NT2/D1 (cell line): ENCODE data around the gene NPBWR2.

Experiments used
- DNase-seq: peaks from one replicate; pipeline ENCODE4 v3.0.0-alpha.2; 2011; ENCODE audit warnings: low read depth, low spot score
- H3K27me3 ChIP-seq: 2 replicates; pipeline ENCODE4 v1.6.0; 2011; ENCODE audit warnings: mild to moderate bottlenecking; ENCODE audit not compliant: insufficient read length, insufficient read depth
- H3K36me3 ChIP-seq: 2 replicates; pipeline ENCODE4 v1.6.1; 2011; ENCODE audit warnings: mild to moderate bottlenecking, low read length, mixed read lengths; ENCODE audit not compliant: insufficient read depth, insufficient read length
- H3K4me1 ChIP-seq: 2 replicates; pipeline ENCODE4 v1.5.1; 2011; ENCODE audit not compliant: insufficient read depth, insufficient read length
- H3K4me3 ChIP-seq: 2 replicates; pipeline ENCODE4 v1.5.1; 2011; ENCODE audit warnings: low read depth; ENCODE audit not compliant: insufficient read length
- H3K9ac ChIP-seq: 2 replicates; pipeline ENCODE4 v1.6.0; 2011; ENCODE audit warnings: low read depth; ENCODE audit not compliant: insufficient read length
- H3K9me3 ChIP-seq: 2 replicates; pipeline ENCODE4 v1.5.1; 2011; ENCODE audit warnings: mild to moderate bottlenecking, low read length; ENCODE audit not compliant: insufficient read depth
- SUZ12 ChIP-seq: IDR thresholded peaks from 2 replicates; pipeline ENCODE4 v1.6.1; 2011; ENCODE audit not compliant: insufficient read length, insufficient read depth; ENCODE audit errors: extremely low read depth
- YY1 ChIP-seq: IDR thresholded peaks from 2 replicates; pipeline ENCODE4 v1.6.1; 2011; ENCODE audit not compliant: insufficient read length, insufficient read depth
- ZNF274 ChIP-seq: IDR thresholded peaks from 2 replicates; pipeline ENCODE4 v1.6.1; 2011; ENCODE audit warnings: mild to moderate bottlenecking, low read depth, low read length

The NPBWR2 gene

GRCh38 chr20:64057628-64058498, 49.5 kb downstream of the NPBWR2 start:
- Histone ChIP-seq H3K4me1 (peaks cover 48% of the 10 kb centered on the region), H3K9ac (peak overlapping the region; percentile 38), H3K27me3 (no peaks in the 10 kb centered on the region), H3K4me3 (no peak overlapping the region), H3K36me3 (no peaks in the 10 kb centered on the region), H3K9me3 (no peaks in the 10 kb centered on the region)
- TF ChIP-seq ZNF274 = no peak
- TF ChIP-seq YY1 = no peak
- no peak for TF ChIP-seq SUZ12
- peak; percentile 68 for DNase-seq

GRCh38 chr20:64056889-64057627, 50.3 kb downstream of the NPBWR2 start:
- Histone ChIP-seq H3K4me1 (peaks cover 46% of the 10 kb centered on the region), H3K9me3 (no peaks in the 10 kb centered on the region), H3K27me3 (no peaks in the 10 kb centered on the region), H3K36me3 (no peaks in the 10 kb centered on the region), H3K4me3 (no peak overlapping the region), H3K9ac (peak overlapping the region; percentile 44)
- DNase-seq = no peak
- TF ChIP-seq ZNF274 (no peak), SUZ12 (no peak), YY1 (no peak)

- Histone ChIP-seq H3K9ac (peak overlapping the region; percentile 38), H3K4me3 (no peak overlapping the region), H3K36me3 (no peaks in the 10 kb centered on the region), H3K9me3 (no peaks in the 10 kb centered on the region), H3K4me1 (peaks cover 44% of the 10 kb centered on the region), H3K27me3 (no peaks in the 10 kb centered on the region)
- DNase-seq = no peak
- no peak for TF ChIP-seq SUZ12
- no peak for TF ChIP-seq YY1
- no peak for TF ChIP-seq ZNF274
These were observed 50.8 kb downstream of the NPBWR2 start for GRCh38 chr20:64056639-64056888.

- Histone ChIP-seq H3K36me3 (no peaks in the 10 kb centered on the region), H3K9me3 (no peaks in the 10 kb centered on the region), H3K27me3 (no peaks in the 10 kb centered on the region), H3K4me1 (peaks cover 47% of the 10 kb centered on the region), H3K4me3 (no peak overlapping the region), H3K9ac (peak overlapping the region; percentile 38)
- DNase-seq = no peak
- no peak for TF ChIP-seq YY1
These were observed 51.3 kb downstream of the NPBWR2 start for GRCh38 chr20:64055893-64056638.

GRCh38 chr20:64055396-64055892, 51.9 kb downstream of the NPBWR2 start:
- Histone ChIP-seq H3K36me3 (no peaks in the 10 kb centered on the region), H3K9me3 (no peaks in the 10 kb centered on the region), H3K4me1 (peaks cover 49% of the 10 kb centered on the region), H3K9ac (peak overlapping the region; percentile 7), H3K27me3 (peaks cover under 1% of the 10 kb centered on the region), H3K4me3 (no peak overlapping the region)
- no peak for DNase-seq
- no peak for TF ChIP-seq SUZ12
- TF ChIP-seq YY1 = no peak
- TF ChIP-seq ZNF274 = no peak

GRCh38 chr20:64053841-64054661, 53.3 kb downstream of the NPBWR2 start:
- H3K4me3 ChIP-seq = no peak overlapping the region
- TF ChIP-seq ZNF274 = no peak
- no peak for TF ChIP-seq YY1
- peaks cover 51% of the 10 kb centered on the region for H3K4me1 ChIP-seq
- no peaks in the 10 kb centered on the region for H3K36me3 ChIP-seq
- peak overlapping the region; percentile 47 for H3K9ac ChIP-seq
- no peak for DNase-seq
- peaks cover 8% of the 10 kb centered on the region for H3K27me3 ChIP-seq
- no peaks in the 10 kb centered on the region for H3K9me3 ChIP-seq
